ENCODE results near the gene PRUNE2. TPM values are rescaled to one million over a fixed set of nuclear protein-coding genes. Genes with fewer than 3 reads are reported as not detected.

PRUNE2 gene
- total and polyA plus RNA-seq, 2 of the 8 experiments (the other 6 are each of a cell fraction or from before 2014, with no cell fraction given), result 5.5 to 13.3 TPM

DNA sequence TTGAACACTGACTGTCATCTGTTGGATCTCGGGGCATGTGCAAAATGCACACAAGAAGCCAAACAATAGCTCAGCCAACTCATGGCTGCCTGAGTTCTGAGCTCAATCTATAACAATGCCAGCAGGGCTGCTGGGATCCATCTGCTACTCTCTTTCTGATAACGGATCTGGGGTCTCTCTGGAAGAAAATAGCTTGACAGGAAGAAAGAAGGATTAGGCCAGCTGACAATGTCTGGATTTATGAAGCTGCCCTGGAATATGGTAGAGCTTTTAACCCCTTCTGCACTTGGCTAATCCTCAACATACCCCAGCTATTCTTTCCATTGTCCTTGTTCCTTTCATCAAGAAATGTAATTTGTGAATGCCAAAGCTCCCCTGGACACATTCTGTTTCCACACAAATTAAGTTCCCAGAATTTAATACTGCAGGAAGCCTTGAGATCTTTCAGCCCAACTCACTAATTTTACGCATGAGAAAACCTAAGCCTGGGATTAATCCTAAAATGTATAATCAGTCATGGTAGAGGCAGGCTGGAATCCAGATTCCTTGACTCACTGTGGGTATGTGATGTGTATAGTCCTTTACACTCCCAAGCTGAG is 204.4 kb downstream of the PRUNE2 start (continued):
- TF ChIP-seq CBX8 (IDR thresholded peaks at IDR 0.05; ENCODE audit: borderline replicate concordance, low read depth, low read length), result no peak
- TF ChIP-seq PHF8 (conservative IDR thresholded peaks at IDR 0.05; ENCODE audit: low read depth, low read length), result no peak
- no peak for TF ChIP-seq SP1 (IDR thresholded peaks at IDR 0.05; ENCODE audit: low read depth, low read length)
- no peak for TF ChIP-seq POLR2A (IDR thresholded peaks at IDR 0.05; ENCODE audit: control extremely low read depth in 1 of 2, low read depth in 2 of 2, low read length in 2 of 2)

All from H1 (cell line).